Activated naive CD4-positive, alpha-beta T cell treated with anti-CD3 and anti-CD28 coated beads, Interleukin-2, amount 10 ng/mL, durations not matched to agents 7 days and 5 days (primary cell): Measurements from ENCODE around the gene PTOV1.

Source experiments
- CTCF ChIA-PET: fragments of 350-600 bp; sonication (Branson Sonifier 250); formaldehyde crosslinking; loops from one replicate; lab custom pipeline; 2021; ENCODE audit warnings: antibody characterized with exemption; lab: Charles Lee
- DNase-seq: peaks from one replicate; pipeline ENCODE4 v3.0.0-alpha.2; 2020
- H3K27ac Mint-ChIP-seq: one replicate; pipeline ENCODE4 v1.8.0; 2021; ENCODE audit warnings: mild to moderate bottlenecking, moderate library complexity, mixed read lengths
- H3K27me3 Mint-ChIP-seq: one replicate; pipeline ENCODE4 v1.8.0; 2021; ENCODE audit warnings: mild to moderate bottlenecking, mixed read lengths
- H3K36me3 Mint-ChIP-seq: one replicate; pipeline ENCODE4 v1.8.0; 2021; ENCODE audit warnings: mixed read lengths
- H3K4me1 Mint-ChIP-seq: one replicate; pipeline ENCODE4 v1.8.0; 2021; ENCODE audit warnings: mixed read lengths
- H3K4me3 Mint-ChIP-seq: one replicate; pipeline ENCODE4 v1.8.0; 2021; ENCODE audit warnings: mild to moderate bottlenecking, moderate library complexity, mixed read lengths
- H3K9me3 Mint-ChIP-seq: one replicate; pipeline ENCODE4 v1.8.0; 2021; ENCODE audit warnings: mixed read lengths

PTOV1 gene

GRCh38 chr19:49844138-49845095, 6.5 kb upstream of the PTOV1 start:
- no peak for DNase-seq
- no peak overlapping the region for H3K27ac Mint-ChIP-seq
- peaks cover 20% of the 10 kb centered on the region for H3K4me1 Mint-ChIP-seq
- H3K27me3 Mint-ChIP-seq = peaks cover 4% of the 10 kb centered on the region
- peaks cover 11% of the 10 kb centered on the region for H3K36me3 Mint-ChIP-seq
- CTCF ChIA-PET = interaction anchor here (0.7 kb wide), 1 partner anchor 49 kb away, joined by 3 read pairs; no protein-coding TSS in a partner anchor
- no peak overlapping the region for H3K4me3 Mint-ChIP-seq
- peaks cover 3% of the 10 kb centered on the region for H3K9me3 Mint-ChIP-seq

GRCh38 chr19:49845414-49845813, 5.5 kb upstream of the PTOV1 start:
- CTCF ChIA-PET = interaction anchor here (0.7 kb wide), 1 partner anchor 48 kb away, joined by 3 read pairs; no protein-coding TSS in a partner anchor
- H3K36me3 Mint-ChIP-seq = peaks cover 8% of the 10 kb centered on the region
- H3K9me3 Mint-ChIP-seq = peaks cover 3% of the 10 kb centered on the region
- no peak for DNase-seq
- peaks cover 4% of the 10 kb centered on the region for H3K27me3 Mint-ChIP-seq
- no peak overlapping the region for H3K4me3 Mint-ChIP-seq
- no peak overlapping the region for H3K27ac Mint-ChIP-seq
- peaks cover 27% of the 10 kb centered on the region for H3K4me1 Mint-ChIP-seq

- CTCF ChIA-PET = no interaction called here
- H3K9me3 Mint-ChIP-seq = peaks cover 3% of the 10 kb centered on the region
These were observed 4.6 kb upstream of the PTOV1 start for GRCh38 chr19:49846408-49846807.

GRCh38 chr19:49847731-49848696, 2.9 kb upstream of the PTOV1 start:
- CTCF ChIA-PET = interaction anchor here (1.2 kb wide), 2 partner anchors 71 to 130 kb away, joined by 3 to 4 read pairs; no protein-coding TSS in a partner anchor
- Mint-ChIP-seq H3K36me3 (peaks cover 10% of the 10 kb centered on the region), H3K4me1 (peaks cover 38% of the 10 kb centered on the region), H3K4me3 (peak overlapping the region; percentile 60), H3K9me3 (peaks cover 3% of the 10 kb centered on the region), H3K27me3 (peaks cover 17% of the 10 kb centered on the region), H3K27ac (peak overlapping the region; percentile 0)
- peak; percentile 38 for DNase-seq

More at GRCh38 chr19:49846408-49846807, 4.6 kb upstream of the PTOV1 start:
- H3K27me3 Mint-ChIP-seq = peaks cover 4% of the 10 kb centered on the region
- H3K4me1 Mint-ChIP-seq = peaks cover 27% of the 10 kb centered on the region
- no peak overlapping the region for H3K27ac Mint-ChIP-seq
- DNase-seq = no peak
- H3K4me3 Mint-ChIP-seq = no peak overlapping the region
- H3K36me3 Mint-ChIP-seq = peaks cover 4% of the 10 kb centered on the region

- H3K36me3 Mint-ChIP-seq = peaks cover 11% of the 10 kb centered on the region
- DNase-seq = no peak
- peaks cover 40% of the 10 kb centered on the region for H3K4me1 Mint-ChIP-seq
- H3K9me3 Mint-ChIP-seq = peaks cover 3% of the 10 kb centered on the region
- peak overlapping the region; percentile 77 for H3K27ac Mint-ChIP-seq
- peaks cover 22% of the 10 kb centered on the region for H3K27me3 Mint-ChIP-seq
- peak overlapping the region; percentile 60 for H3K4me3 Mint-ChIP-seq
- CTCF ChIA-PET = interaction anchor here (1.2 kb wide), 1 partner anchor 131 kb away, joined by 3 read pairs; no protein-coding TSS in a partner anchor
These were observed 2.0 kb upstream of the PTOV1 start for GRCh38 chr19:49848938-49849337.

- Mint-ChIP-seq H3K27me3 (peaks cover 22% of the 10 kb centered on the region), H3K4me3 (peak overlapping the region; percentile 90), H3K27ac (peak overlapping the region; percentile 77), H3K4me1 (peaks cover 40% of the 10 kb centered on the region), H3K36me3 (peaks cover 11% of the 10 kb centered on the region), H3K9me3 (peaks cover 3% of the 10 kb centered on the region)
- no peak for DNase-seq
- CTCF ChIA-PET = interaction anchor here (0.9 to 1.4 kb wide), 3 partner anchors 14 to 132 kb away, joined by 3 read pairs; no protein-coding TSS in a partner anchor
These were observed 1.3 kb upstream of the PTOV1 start for GRCh38 chr19:49849433-49850220.

- DNase-seq = no peak
- Mint-ChIP-seq H3K36me3 (peaks cover 11% of the 10 kb centered on the region), H3K4me3 (peak overlapping the region; percentile 90), H3K27me3 (peaks cover 22% of the 10 kb centered on the region), H3K4me1 (peaks cover 40% of the 10 kb centered on the region), H3K27ac (peak overlapping the region; percentile 98), H3K9me3 (peaks cover 3% of the 10 kb centered on the region)
- CTCF ChIA-PET = interaction anchor here (0.9 to 1.4 kb wide), 3 partner anchors 14 to 133 kb away, joined by 3 read pairs; no protein-coding TSS in a partner anchor
These were observed 805 bp upstream of the PTOV1 start for GRCh38 chr19:49850221-49850486.

- H3K27ac Mint-ChIP-seq = peak overlapping the region; percentile 84
- peaks cover 3% of the 10 kb centered on the region for H3K9me3 Mint-ChIP-seq
- peak; percentile 58 for DNase-seq
- CTCF ChIA-PET = interaction anchor here (1.0 kb wide), 1 partner anchor 9 kb away, joined by 3 read pairs; no protein-coding TSS in a partner anchor
- H3K36me3 Mint-ChIP-seq = peaks cover 17% of the 10 kb centered on the region
- peak overlapping the region; percentile 81 for H3K4me3 Mint-ChIP-seq
- peaks cover 18% of the 10 kb centered on the region for H3K27me3 Mint-ChIP-seq
- peaks cover 40% of the 10 kb centered on the region for H3K4me1 Mint-ChIP-seq
These were observed 699 bp downstream of the PTOV1 start for GRCh38 chr19:49851456-49852259.

GRCh38 chr19:49852631-49853126, 1.7 kb downstream of the PTOV1 start:
- CTCF ChIA-PET = no interaction called here
- peaks cover 23% of the 10 kb centered on the region for H3K36me3 Mint-ChIP-seq
- peaks cover 18% of the 10 kb centered on the region for H3K27me3 Mint-ChIP-seq
- H3K27ac Mint-ChIP-seq = peak overlapping the region; percentile 84
- H3K9me3 Mint-ChIP-seq = peaks cover 3% of the 10 kb centered on the region
- H3K4me3 Mint-ChIP-seq = peak overlapping the region; percentile 81
- no peak for DNase-seq
- peaks cover 38% of the 10 kb centered on the region for H3K4me1 Mint-ChIP-seq

- CTCF ChIA-PET = interaction anchor here (1.0 kb wide), 1 partner anchor 12 kb away, joined by 3 read pairs; no protein-coding TSS in a partner anchor
- peaks cover 25% of the 10 kb centered on the region for H3K4me1 Mint-ChIP-seq
- peaks cover 18% of the 10 kb centered on the region for H3K27me3 Mint-ChIP-seq
- peak overlapping the region; percentile 41 for H3K4me3 Mint-ChIP-seq
- no peak overlapping the region for H3K27ac Mint-ChIP-seq
- DNase-seq = no peak
- H3K9me3 Mint-ChIP-seq = peaks cover 3% of the 10 kb centered on the region
- peaks cover 22% of the 10 kb centered on the region for H3K36me3 Mint-ChIP-seq
These were observed 3.0 kb downstream of the PTOV1 start for GRCh38 chr19:49853852-49854377.

GRCh38 chr19:49854378-49855263, 3.7 kb downstream of the PTOV1 start:
- Mint-ChIP-seq H3K9me3 (no peaks in the 10 kb centered on the region), H3K27me3 (peaks cover 18% of the 10 kb centered on the region), H3K36me3 (peaks cover 19% of the 10 kb centered on the region), H3K4me3 (no peak overlapping the region), H3K4me1 (peaks cover 20% of the 10 kb centered on the region), H3K27ac (no peak overlapping the region)
- DNase-seq = no peak
- CTCF ChIA-PET = interaction anchor here (1.0 kb wide), 1 partner anchor 12 kb away, joined by 3 read pairs; no protein-coding TSS in a partner anchor
